GM06990 (cell line): ENCODE results near the gene ZGRF1.

ENCODE experiments used
- DNase-seq: peaks from one replicate; pipeline ENCODE4 v3.0.0-alpha.2; 2011; ENCODE audit not compliant: insufficient read length; ENCODE audit errors: extremely low read depth
- H3K27me3 ChIP-seq: replicated peaks from 2 replicates; pipeline ENCODE4 v1.6.0; 2011; ENCODE audit warnings: low read length; ENCODE audit not compliant: control insufficient read depth, insufficient read depth
- H3K36me3 ChIP-seq: 2 replicates; pipeline ENCODE4 v1.5.1; 2011; ENCODE audit warnings: low read length; ENCODE audit not compliant: control insufficient read depth, insufficient read depth
- H3K4me3 ChIP-seq: replicated peaks from 2 replicates; pipeline ENCODE4 v1.5.1; 2011; ENCODE audit warnings: low read depth, mild to moderate bottlenecking, control low read depth, low read length
- TF ChIP-seq, protein P1 (sequence below): IDR thresholded peaks from 2 replicates; pipeline ENCODE4 v1.5.1; 2011; ENCODE audit warnings: low read length, control low read depth, mild to moderate bottlenecking, inconsistent platforms; ENCODE audit not compliant: insufficient read depth, poor library complexity, severe bottlenecking

The ZGRF1 gene

DNA sequence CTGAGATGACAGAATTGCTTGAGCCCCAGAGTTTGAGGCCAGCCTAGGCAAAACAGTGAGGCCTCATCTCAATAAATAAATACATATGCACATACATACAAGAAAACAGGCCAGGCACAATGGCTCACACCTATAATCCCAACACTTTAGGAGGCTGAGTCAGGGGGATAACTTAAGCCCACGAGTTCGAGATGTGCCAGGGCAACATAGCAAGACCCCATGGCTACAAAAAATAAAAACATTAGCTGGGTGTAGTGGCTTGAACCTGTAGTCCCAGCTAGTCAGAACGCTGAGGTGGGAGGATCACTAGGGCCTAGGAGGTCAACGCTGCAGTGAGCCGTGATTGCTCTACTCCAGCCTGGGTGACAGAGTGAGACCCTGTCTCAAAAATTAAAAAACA is 69.2 kb downstream of the ZGRF1 start:
- no peak for DNase-seq
- H3K4me3 ChIP-seq, result no peak overlapping the region
- H3K36me3 ChIP-seq, result peaks cover 2% of the 10 kb centered on the region; the same call in 1 of the 2 replicates
- TF ChIP-seq, protein P1, sequence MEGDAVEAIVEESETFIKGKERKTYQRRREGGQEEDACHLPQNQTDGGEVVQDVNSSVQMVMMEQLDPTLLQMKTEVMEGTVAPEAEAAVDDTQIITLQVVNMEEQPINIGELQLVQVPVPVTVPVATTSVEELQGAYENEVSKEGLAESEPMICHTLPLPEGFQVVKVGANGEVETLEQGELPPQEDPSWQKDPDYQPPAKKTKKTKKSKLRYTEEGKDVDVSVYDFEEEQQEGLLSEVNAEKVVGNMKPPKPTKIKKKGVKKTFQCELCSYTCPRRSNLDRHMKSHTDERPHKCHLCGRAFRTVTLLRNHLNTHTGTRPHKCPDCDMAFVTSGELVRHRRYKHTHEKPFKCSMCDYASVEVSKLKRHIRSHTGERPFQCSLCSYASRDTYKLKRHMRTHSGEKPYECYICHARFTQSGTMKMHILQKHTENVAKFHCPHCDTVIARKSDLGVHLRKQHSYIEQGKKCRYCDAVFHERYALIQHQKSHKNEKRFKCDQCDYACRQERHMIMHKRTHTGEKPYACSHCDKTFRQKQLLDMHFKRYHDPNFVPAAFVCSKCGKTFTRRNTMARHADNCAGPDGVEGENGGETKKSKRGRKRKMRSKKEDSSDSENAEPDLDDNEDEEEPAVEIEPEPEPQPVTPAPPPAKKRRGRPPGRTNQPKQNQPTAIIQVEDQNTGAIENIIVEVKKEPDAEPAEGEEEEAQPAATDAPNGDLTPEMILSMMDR, result no peak
- no peaks in the 10 kb centered on the region for H3K27me3 ChIP-seq

DNA sequence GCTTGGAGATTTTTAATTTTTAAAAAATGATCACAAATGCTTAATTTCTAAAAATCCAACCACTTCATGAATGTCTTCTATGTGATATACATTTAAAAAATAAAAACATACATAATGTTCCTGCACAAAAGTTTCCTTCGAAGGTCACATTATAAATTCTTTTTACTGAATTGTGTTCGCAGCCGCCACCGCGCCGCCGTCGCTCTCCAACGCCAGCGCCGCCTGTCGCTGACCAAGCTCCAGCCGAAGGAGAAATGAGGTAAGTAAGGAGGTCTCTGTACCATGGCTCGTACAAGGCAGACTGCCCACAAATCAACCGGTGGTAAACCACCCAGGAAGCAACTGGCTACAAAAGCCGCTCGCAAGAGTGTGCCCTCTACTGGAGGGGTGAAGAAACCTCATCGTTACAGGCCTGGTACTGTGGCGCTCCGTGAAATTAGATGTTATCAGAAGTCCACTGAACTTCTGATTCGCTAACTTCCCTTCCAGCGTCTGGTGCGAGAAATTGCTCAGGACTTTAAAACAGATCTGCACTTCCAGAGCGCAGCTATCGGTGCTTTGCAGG is 71.9 kb downstream of the ZGRF1 start:
- H3K27me3 ChIP-seq, result no peaks in the 10 kb centered on the region
- peak; percentile 3 for DNase-seq
- peaks cover 2% of the 10 kb centered on the region; the same call in 1 of the 2 replicates for H3K36me3 ChIP-seq
- no peak overlapping the region for H3K4me3 ChIP-seq
- TF ChIP-seq, protein P1, result no peak

DNA sequence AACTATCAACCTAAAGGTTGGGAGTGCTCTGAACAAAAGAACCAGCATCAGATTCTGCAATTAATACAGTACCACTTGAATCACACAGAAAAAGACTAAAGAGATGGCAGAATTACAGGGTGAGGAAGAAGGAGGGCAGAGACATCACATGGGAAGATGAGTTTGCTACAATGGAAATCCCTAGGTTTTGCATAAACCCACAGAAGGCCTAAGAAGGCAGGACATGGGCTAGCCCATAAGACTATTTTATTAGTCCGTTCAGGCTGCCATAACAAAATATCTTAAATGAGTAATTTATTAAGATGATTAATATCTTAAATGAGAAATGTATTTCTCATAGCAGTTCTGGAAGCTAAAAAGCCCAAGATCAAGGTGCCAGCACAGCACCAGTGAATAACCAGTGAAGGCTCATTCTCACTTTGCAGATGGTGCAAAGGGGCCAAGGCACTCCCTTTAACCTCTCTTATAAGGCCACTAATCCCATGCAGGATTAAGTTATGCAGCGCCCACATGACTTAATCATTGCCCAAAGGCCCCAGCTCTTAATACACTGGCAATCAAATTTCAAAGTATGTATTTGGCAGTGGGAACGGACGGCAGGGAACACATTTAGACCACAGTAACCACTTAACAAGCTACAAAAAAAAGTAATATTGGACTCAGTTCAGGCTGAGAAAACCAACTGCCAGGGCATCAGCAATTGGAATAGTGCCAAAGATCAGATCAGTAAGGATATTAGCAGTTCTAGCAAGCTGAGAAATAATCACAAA is 73.1 kb downstream of the ZGRF1 start:
- Histone ChIP-seq H3K36me3 (peaks cover 2% of the 10 kb centered on the region; the same call in 1 of the 2 replicates), H3K4me3 (no peak overlapping the region), H3K27me3 (no peaks in the 10 kb centered on the region)
- DNase-seq, result no peak
- TF ChIP-seq, protein P1, result no peak

DNA sequence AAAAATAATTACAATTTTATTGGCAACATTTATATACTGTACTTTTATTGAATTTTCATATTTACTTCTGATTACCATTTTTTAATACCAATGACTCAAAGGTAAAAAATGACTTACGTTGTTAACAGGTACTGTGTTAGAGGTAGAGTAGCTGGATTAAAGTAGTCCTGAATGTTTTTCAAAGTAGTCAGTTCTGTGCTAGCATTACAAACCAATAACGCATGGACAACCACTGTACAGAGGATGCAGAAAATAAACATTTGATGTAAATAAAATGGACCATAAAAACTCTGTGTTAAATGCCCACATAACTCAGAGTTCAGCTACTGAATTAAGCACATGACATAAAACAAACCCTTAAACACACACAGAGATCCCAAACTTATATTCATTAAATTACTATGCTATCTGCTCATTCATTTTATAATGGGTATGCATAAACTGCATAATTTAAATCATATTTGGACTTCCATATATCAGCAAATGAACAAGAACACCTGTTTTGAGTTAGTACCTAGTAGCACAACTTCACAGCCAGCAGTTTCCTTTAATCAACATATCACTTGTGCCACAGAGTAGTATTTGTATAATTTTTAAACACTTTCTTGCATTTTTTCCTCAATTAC is 74.3 kb downstream of the ZGRF1 start:
- Histone ChIP-seq H3K27me3 (no peaks in the 10 kb centered on the region), H3K4me3 (no peak overlapping the region), H3K36me3 (peaks cover 4% of the 10 kb centered on the region)
- TF ChIP-seq, protein P1, result no peak
- DNase-seq, result no peak

DNA sequence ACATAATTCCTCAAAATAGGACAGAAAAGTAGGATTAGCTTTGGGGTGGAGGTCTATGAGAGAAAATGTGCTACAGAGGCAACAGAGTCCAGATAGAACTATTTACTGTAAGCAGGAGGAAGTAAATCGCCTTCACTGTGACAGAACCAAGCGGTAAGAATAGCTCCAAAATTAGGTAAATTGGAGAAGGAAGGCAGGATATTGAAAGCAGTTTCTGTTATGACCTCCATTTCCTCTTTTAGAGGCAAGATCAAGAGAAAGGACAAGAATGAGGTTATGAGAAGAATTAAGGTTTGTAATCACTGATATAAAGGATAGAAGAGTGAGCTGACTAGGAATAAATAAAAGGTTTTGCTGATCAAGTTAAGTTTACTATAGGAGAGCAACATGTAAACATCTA is 76.6 kb downstream of the ZGRF1 start:
- peaks cover 4% of the 10 kb centered on the region for H3K36me3 ChIP-seq
- H3K4me3 ChIP-seq, result no peak overlapping the region
- H3K27me3 ChIP-seq, result no peaks in the 10 kb centered on the region
- TF ChIP-seq, protein P1, result no peak
- peak; percentile 14 for DNase-seq
